NCI-H1436 (cell line): ENCODE data around the gene DNAJC13.

ENCODE experiments used
- DNase-seq: peaks from one replicate; lab custom pipeline; 2025; lab: John Stamatoyannopoulos, UW

Gene DNAJC13

GRCh38 chr3:132406587-132406986 is 10.7 kb upstream of the DNAJC13 start:
- no peak for DNase-seq

DNA sequence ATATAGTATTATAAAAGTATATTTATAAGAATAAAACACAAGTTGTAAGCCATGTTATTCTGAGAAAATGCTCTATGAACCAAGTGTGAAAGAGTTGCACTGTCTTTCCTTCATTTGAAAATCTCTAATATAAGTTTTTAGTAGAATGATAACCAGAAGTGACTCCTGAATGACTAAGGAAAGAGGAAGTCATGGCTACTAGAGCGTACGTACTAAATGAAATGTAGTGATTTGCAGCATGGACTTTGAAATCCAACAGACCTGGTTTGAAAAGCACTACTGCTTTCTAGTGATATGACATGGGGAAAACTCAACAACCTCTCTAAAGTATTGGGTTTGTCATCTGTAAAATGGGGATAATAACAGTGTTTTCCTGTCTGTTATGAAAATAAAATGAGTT is 10.3 kb upstream of the DNAJC13 start:
- no peak for DNase-seq

DNA sequence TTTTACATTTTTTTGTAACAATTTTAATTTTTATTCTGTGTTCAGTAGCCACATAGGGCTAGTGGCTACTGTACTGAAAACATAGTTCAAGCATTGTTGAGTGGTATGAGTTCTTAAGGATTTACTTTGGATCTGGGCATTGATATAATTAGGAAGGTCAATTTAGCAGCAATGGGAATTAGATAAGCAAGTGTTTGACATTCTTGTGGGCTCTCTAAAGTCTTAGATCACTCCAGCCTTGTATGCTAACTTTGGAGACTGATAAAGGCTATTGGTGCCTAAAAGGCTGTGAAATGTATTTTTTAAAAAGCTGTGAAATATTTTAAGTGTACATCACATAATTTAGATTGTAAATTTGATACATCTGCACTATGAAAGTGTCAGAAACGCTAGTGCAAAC is 2.5 kb upstream of the DNAJC13 start:
- no peak for DNase-seq

DNA sequence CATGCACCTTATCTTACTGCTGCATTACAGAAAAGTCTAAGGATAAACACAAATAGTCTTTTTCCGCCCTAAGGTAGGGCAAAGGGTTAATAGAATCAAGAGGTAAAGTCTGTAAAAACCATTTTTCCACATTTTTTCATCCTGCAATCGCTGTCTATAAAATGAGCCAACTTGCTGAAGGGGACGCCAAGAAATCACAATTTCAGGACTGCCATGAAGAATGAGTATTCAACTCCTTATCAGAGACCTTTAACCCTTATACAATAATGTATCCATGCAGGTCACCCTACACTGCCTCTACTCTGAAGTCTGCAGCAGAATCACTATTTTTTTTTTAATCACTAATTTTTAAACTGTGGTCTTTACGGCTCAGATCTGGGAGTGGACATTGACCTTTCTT is 1.1 kb upstream of the DNAJC13 start:
- DNase-seq = no peak

DNA sequence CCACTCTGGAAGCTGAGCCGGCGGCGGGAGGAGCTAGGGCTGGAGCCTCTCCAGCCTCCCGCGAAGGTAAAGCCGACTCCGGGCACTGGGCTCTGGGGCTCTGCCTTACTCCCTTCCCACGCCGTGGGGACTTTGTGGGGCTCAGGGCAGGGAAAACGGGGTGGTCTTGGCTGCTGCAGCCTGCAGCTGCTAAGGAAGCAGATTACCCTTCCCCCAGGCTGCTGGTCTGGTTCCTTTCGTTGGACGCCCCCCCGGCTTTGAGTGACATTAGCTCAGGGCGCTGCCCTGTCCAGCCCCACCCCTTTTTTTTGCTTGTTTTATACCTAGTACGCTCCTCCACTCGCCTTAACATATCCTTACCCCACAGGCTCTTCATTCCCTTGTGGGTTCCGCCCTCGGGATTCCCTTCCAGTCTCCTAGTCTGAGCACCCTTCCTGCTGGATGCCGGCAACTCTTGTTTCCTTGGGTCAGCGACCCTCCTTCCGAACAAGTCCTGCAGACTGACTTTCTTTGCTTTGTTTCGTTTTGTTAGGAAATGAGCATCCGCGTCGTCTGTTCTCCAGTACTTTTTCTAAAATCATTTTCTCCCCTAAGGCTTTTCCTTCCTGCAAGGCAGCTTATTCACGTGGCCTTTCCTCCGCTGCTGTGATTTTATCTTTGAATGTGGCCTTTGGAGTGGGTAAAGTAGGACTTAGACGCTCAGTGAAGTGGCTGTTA is 551 bp downstream of the DNAJC13 start:
- DNase-seq = peak; percentile 37

DNA sequence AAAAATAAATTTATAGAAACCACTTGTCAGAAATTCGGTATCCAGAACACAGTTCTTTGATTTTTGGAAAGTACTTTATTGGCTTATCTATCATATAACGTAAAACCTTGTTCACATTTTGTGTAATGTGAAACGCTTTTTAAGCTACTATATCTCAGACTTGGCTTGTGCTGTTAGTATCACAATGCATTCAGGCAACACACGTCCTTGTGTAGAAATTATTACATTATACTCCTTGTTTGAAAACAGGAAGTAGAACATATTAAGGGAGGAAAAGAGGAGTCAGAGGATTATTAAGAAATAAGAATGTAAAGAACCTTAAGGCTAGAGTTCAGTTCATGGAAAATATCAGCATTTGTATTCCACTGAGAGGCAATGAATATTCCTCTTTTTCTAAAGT is 1.6 kb downstream of the DNAJC13 start:
- DNase-seq = no peak

- DNase-seq = no peak
Observed at GRCh38 chr3:132421832-132422231, 4.5 kb downstream of the DNAJC13 start.

DNA sequence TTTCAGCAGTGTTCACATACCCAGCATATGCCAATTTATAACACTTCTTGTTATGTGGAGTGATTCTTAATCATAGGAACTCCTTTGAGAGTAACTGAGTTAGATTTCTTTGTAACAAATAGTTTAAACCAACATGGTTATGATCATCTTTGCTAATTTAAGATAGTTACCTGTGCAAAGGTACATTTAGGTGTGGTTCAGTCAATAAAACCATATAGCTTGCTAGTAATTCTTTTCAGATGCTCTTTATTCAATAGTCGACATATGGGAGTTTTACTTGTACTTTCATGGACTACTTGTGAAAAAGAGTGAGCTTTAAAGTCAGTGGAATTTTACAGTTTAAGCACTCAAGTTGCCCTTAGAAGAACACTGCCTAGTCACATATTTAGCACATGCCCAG is 5.2 kb downstream of the DNAJC13 start:
- DNase-seq = no peak

- DNase-seq = no peak
Observed at GRCh38 chr3:132432639-132433038, 15.3 kb downstream of the DNAJC13 start.

- no peak for DNase-seq
Observed at GRCh38 chr3:132433121-132433520, 15.8 kb downstream of the DNAJC13 start.

DNA sequence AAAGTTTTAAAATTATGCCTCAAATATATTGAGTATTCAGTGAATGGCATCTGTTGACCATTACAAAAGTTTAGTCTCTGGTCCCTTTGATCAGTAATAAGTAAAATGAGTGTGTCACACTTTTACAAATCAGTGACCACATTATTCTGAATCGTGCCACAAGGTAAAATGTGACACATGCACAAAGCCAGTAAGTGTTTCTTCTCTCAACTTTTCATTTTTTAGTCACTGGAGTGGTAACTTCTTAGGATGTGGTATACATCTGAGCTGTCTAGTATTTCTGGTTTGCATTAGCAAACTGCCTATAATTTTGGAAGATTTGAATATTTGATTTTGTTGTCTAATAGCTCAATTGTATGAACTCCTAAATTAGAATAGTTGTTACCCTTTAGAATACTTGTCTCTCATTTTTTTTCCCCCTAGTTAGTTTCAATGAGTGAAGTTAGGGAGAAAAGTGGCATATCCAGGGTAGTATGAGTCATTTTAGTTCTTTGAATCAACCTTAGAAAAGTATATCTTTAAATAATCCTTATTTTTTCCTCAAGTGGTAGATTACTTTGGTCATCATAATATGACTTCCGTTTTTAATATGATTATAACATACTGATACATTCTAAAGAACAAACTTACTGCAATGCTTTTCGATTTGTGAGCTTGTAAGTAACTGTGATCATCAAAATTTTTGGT is 18.1 kb downstream of the DNAJC13 start:
- DNase-seq = no peak

GRCh38 chr3:132435911-132436425 is 18.7 kb downstream of the DNAJC13 start:
- DNase-seq = no peak

GRCh38 chr3:132443421-132443820 is 26.1 kb downstream of the DNAJC13 start:
- DNase-seq = no peak

DNA sequence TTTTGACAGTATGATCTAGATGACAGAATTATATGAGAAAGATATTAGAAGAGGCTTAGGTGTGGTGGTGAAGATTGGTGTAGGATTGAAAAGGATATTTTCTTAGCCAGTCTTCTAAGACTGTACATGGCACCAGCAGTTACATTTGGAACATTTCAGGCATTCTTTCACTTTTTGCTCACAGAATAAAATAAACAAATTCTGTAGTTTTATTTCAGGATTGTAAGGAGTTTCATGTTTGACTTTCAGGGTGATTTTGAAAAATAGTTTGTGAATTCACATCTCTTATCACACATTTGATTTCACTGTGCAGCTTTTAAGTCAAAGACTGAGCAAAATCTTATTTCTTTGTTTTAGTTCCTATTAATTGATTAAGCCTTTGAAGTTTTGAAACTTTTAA is 27.1 kb downstream of the DNAJC13 start:
- no peak for DNase-seq

- no peak for DNase-seq
Observed at GRCh38 chr3:132445817-132446216, 28.5 kb downstream of the DNAJC13 start.

- DNase-seq = no peak
Observed at GRCh38 chr3:132448216-132448961, 31.1 kb downstream of the DNAJC13 start.

DNA sequence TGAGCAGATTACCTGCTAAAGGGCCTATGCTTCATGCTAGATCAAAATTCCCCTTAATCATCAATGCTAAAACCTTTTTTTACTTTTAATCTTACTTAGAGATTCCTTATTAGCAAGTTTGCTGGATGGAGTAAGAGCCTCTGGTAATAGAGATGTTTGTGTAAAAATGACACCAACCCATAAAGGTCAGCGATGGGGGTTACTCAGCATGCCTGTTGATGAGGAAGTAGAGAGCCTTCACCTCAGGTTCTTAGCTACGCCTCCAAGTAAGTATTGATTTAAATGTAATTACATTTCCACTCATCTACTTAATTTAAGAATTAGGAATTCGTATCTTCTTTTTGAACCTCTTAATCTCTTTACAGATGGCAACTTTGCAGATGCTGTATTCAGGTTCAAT is 38.8 kb downstream of the DNAJC13 start:
- no peak for DNase-seq

GRCh38 chr3:132456571-132456970 is 39.3 kb downstream of the DNAJC13 start:
- no peak for DNase-seq

DNA sequence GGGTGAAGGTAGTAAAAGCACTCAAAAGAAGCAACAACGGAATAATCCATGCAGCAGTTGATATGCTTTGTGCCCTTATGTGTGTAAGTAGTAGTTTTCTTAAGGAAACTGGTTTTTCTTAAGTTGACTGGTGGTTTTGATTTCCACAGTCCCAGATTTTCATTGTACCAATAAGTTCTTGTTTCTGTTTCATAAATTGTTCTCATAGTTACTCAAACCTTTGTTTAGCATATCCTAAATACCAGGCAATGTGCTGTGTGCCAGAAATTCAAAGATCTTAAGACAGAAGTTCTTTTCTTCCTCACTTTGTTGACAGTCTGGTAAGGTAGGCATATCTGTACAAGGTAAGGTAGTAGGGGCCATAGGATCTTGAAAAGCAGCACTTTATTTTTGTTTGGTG is 40.0 kb downstream of the DNAJC13 start:
- no peak for DNase-seq

DNA sequence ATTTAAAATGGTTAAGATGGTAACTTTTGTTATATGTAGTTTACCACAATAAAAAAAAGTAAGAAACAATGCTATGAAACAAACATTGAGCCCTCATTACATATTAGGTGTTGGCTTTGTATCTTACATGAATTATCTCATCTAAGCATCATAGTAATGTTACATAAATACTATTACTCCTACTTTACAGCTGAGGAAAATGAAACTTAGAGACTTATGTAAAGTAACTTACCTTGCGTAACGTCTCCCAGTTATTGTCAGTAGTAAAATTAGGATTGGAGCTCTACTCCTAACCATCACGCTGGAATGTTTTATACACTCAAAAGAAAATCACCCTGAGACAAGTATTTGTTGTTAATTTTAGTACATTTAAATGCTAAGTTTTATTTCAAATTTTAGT is 42.2 kb downstream of the DNAJC13 start:
- no peak for DNase-seq

DNA sequence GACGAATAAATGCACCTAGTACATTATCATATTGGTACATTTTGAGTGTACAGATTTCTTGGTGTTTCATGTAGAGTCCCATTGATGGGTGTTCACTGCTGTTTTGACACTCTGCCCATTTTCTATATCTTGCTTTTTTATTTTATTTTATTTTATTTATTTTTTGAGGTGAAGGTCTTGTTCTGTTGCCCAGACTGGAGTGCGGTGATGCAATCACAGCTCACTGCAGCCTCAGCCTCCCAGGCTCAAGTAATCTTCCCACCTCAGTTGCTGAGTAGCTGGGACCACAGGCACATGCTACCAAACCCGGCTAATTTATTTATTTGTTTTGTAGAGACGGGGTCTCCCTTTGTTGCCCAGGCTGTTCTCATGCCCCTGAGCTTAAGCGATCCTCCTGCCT is 44.2 kb downstream of the DNAJC13 start:
- no peak for DNase-seq

GRCh38 chr3:132464066-132464465 is 46.8 kb downstream of the DNAJC13 start:
- DNase-seq = no peak

DNA sequence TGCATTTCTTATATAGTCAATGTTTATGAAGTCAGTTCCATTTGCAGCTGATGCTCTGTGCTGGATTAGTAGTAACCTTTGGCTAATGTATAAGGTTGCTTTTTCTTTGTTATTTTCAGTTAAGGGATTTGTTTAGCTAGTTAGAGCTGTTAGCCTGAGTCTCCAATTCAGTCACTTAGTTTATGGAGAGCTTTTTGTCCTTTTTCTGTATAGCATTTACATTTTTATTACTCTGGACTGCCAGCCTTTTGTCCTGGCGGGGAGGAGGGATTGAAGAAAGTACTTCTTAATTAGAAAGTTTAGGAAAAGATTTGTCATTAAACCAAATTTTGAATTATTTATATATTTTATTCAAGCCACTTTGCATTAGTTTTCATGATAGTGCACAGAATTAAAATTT is 52.0 kb downstream of the DNAJC13 start:
- DNase-seq = no peak
